OCI-LY3 (cell line): ENCODE data around the gene ACTMAP.

Experiments
- CTCF ChIP-seq: fragments of 200-600, 300-600 bp; sonication (generic); IDR thresholded peaks from 2 replicates; pipeline ENCODE4 v1.5.1; 2014; ENCODE audit warnings: antibody characterized with exemption, low read length, low read depth
- EZH2phosphoT487 ChIP-seq: fragments of 200-600 bp; shearing (Covaris generic); IDR thresholded peaks from 2 replicates; pipeline ENCODE4 v1.6.1; 2018; ENCODE audit warnings: antibody characterized with exemption, mixed run types, low read depth

GRCh38 chr19:40756502-40757110 is 6.3 kb upstream of the ACTMAP start:
- TF ChIP-seq CTCF = no peak
- TF ChIP-seq EZH2phosphoT487 = no peak
